K562 (cell line): ENCODE measurements around the gene CSNK1D. TPM values are rescaled to one million over a fixed set of nuclear protein-coding genes. Genes with fewer than 3 reads are reported as not detected.

Source experiments
- ATAC-seq: fragments of 200-7000 bp; cut with Tn5 transposase; 3 replicates; pipeline ENCODE4 v1.9.1; 2020; ENCODE audit warnings: moderate library complexity
- BruUV-seq: library from RNA; stranded (reverse); fragments of 400-500 nt; replicated peaks from 2 replicates; lab custom pipeline; 2021; lab: Mats Ljungman, UMichigan
- CTCF ChIA-PET: fragments of 300-600 bp; formaldehyde crosslinking; extraction: SDS; loops from one replicate; lab custom pipeline; 2021; ENCODE audit warnings: low intra/inter-chr PET ratio; lab: Yijun Ruan, JAX
- POLR2A ChIA-PET: fragments of 300-600, 350-650 bp; sonication (Branson Sonifier 250); formaldehyde crosslinking; extraction: SDS; loops from one replicate; lab custom pipeline; 2021; ENCODE audit warnings: antibody characterized with exemption, inconsistent platforms; lab: Yijun Ruan, JAX
- DNase-seq, 4 experiments: peaks; one replicate each; pipeline versions ENCODE4 v3.0.0 to v3.0.0-alpha.2; 2011 to 2018; ENCODE audit warnings: low spot score in 3 of 4, mixed read lengths in 3 of 4; ENCODE audit errors: extremely low read depth in 1 of 4
- FAIRE-seq: peaks from 2 replicates; lab custom pipeline; 2011; peaks lifted over from hg19 to GRCh38; lab: Jason Lieb, UNC
- H2AFZ ChIP-seq: 2 replicates; pipeline ENCODE4 v1.6.0; 2011; ENCODE audit warnings: low read depth, low read length, control low read depth, inconsistent platforms
- H3K27ac ChIP-seq: fragments of 200-600 bp; 3 replicates; pipeline ENCODE4 v1.8.0; 2011; ENCODE audit warnings: low read depth, mild to moderate bottlenecking, control low read depth, inconsistent platforms, low read length, moderate library complexity, mixed read lengths; ENCODE audit errors: extremely low read depth
- H3K27me3 ChIP-seq, 2 experiments: fragments of 300-600 bp in 1 of 2; 2 replicates in 1 of 2; 3 replicates in 1 of 2; pipeline versions ENCODE4 v1.6.0 to v1.8.0; 2011; ENCODE audit warnings: inconsistent platforms in 2 of 2, low read length in 2 of 2, mild to moderate bottlenecking in 1 of 2, mixed read lengths in 1 of 2, moderate library complexity in 1 of 2; ENCODE audit not compliant: control insufficient read depth in 2 of 2, insufficient read depth in 2 of 2
- H3K36me3 ChIP-seq: fragments of 300-600 bp; 3 replicates; pipeline ENCODE4 v1.8.0; 2011; ENCODE audit warnings: mild to moderate bottlenecking, low read length, inconsistent platforms; ENCODE audit not compliant: control insufficient read depth, insufficient read depth
- H3K4me1 ChIP-seq, 2 experiments: fragments of 200-600 bp in 1 of 2; replicated peaks in 1 of 2; 2 replicates in 1 of 2; 3 replicates in 1 of 2; pipeline versions ENCODE4 v1.5.1 to v1.8.0; 2011; ENCODE audit warnings: inconsistent platforms in 2 of 2, low read length in 2 of 2, mild to moderate bottlenecking in 1 of 2, mixed read lengths in 1 of 2, moderate library complexity in 1 of 2; ENCODE audit not compliant: control insufficient read depth in 2 of 2, insufficient read depth in 2 of 2
- H3K4me2 ChIP-seq: 2 replicates; pipeline ENCODE4 v1.6.1; 2011; ENCODE audit warnings: low read length, control low read depth, inconsistent platforms, mixed read lengths; ENCODE audit not compliant: insufficient read depth
- H3K4me3 ChIP-seq: fragments of 200-600 bp; sonication (generic), shearing (Covaris generic); 2 replicates; pipeline ENCODE4 v1.5.1; 2016; ENCODE audit warnings: control low read depth, inconsistent platforms
- H3K79me2 ChIP-seq: fragments of 200-600 bp; 3 replicates; pipeline ENCODE4 v1.8.0; 2011; ENCODE audit warnings: low read length, inconsistent platforms; ENCODE audit not compliant: control insufficient read depth, insufficient read depth
- H3K9ac ChIP-seq, 2 experiments: 2 replicates each; pipeline versions ENCODE4 v1.6.0 to v1.6.1; 2011; ENCODE audit warnings: low read depth in 2 of 2, low read length in 2 of 2, control low read depth in 1 of 2, inconsistent platforms in 1 of 2, mild to moderate bottlenecking in 1 of 2, mixed read lengths in 1 of 2; ENCODE audit not compliant: insufficient read depth in 1 of 2
- H3K9me1 ChIP-seq: one replicate; pipeline ENCODE4 v1.6.0; 2011; ENCODE audit warnings: inconsistent platforms, mild to moderate bottlenecking, low read length, moderate library complexity; ENCODE audit not compliant: control insufficient read depth, insufficient read depth
- H3K9me3 ChIP-seq: replicated peaks from 2 replicates; pipeline ENCODE4 v1.5.1; 2011; ENCODE audit warnings: low read depth, low read length, inconsistent platforms; ENCODE audit not compliant: control insufficient read depth, insufficient read depth
- H4K20me1 ChIP-seq: replicated peaks from 2 replicates; pipeline ENCODE4 v1.6.1; 2011; ENCODE audit warnings: low read length, inconsistent platforms, mixed read lengths; ENCODE audit not compliant: control insufficient read depth, insufficient read depth
- FOS ChIP-seq: IDR thresholded peaks from 3 replicates; pipeline ENCODE4 v1.6.1; 2011; ENCODE audit not compliant: insufficient read length; ENCODE audit errors: extremely low read depth
- KLF1 ChIP-seq: fragments of 450-650 bp; IDR thresholded peaks from 2 replicates; pipeline ENCODE4 v1.6.1; 2016; ENCODE audit warnings: missing genetic modification characterization, missing compliant biosample characterization
- POLR2AphosphoS2 ChIP-seq: IDR thresholded peaks from 2 replicates; pipeline ENCODE4 v1.6.1; 2012; ENCODE audit warnings: low read length, improper control_type of control experiment
- RBM22 ChIP-seq: fragments of 200-400 bp; formaldehyde crosslinking; IDR thresholded peaks from 2 replicates; pipeline ENCODE4 v1.6.1; 2018; ENCODE audit warnings: low read length, low read depth; ENCODE audit not compliant: poor library complexity, severe bottlenecking
- RFX7 ChIP-seq: fragments of 250-450 bp; sonication (Bioruptor Pico); IDR thresholded peaks from 2 replicates; pipeline ENCODE4 v1.5.1; 2021; ENCODE audit warnings: mild to moderate bottlenecking
- WGBS: fragments of 100-300 bp; shearing (Covaris generic); methylation state at CpG from one replicate; pipeline ENCODE4 v1.1.6; 2016; ENCODE audit warnings: low coverage, mixed read lengths; ENCODE audit not compliant: insufficient coverage; ENCODE audit errors: missing lambda C conversion rate; 5-methylcytosine and 5-hydroxymethylcytosine counted together
- in situ Hi-C: fragments of 300-500 bp; cut with MboI; formaldehyde crosslinking; loops from 4 replicates; pipeline ENCODE4 v1.15.0; 2018; ENCODE audit warnings: inconsistent platforms, mixed read lengths
- intact Hi-C: fragments of 100-400 bp; cut with micrococcal nuclease; formaldehyde crosslinking; loops from 2 replicates; pipeline ENCODE4 v1.14.2; 2022
- polyA plus RNA-seq, 8 experiments: library from polyadenylated mRNA; depleted of rRNA in 4 of 8; stranded (reverse) in 5 of 8; unstranded in 3 of 8; fragments of >200 nt; fragmentation: Nextera tagmentation in 2 of 8; fragmentation: Illumina TruSeq in 1 of 8; extraction: Ambion mirVana in 2 of 8; extraction: Trizol in 1 of 8; gene quantifications; 2 replicates each; pipeline versions ENCODE4 v1.2.1 to v1.2.3, GENCODE V29; 2011 to 2014; ENCODE audit warnings: inconsistent platforms in 1 of 8, missing spikeins in 1 of 8
- total RNA-seq, 7 experiments: library from RNA; depleted of rRNA in 6 of 7; stranded (reverse); fragments of >200 nt in 6 of 7; fragmentation: Illumina TruSeq in 2 of 7; extraction: Trizol in 2 of 7; gene quantifications; 2 replicates each; pipeline versions ENCODE4 v1.2.1 to v1.2.3, GENCODE V29; 2011 to 2021; ENCODE audit warnings: low replicate concordance in 1 of 7
- TF ChIP-seq, protein P1 (sequence below): sonication (generic); formaldehyde crosslinking; IDR thresholded peaks from 2 replicates; pipeline ENCODE4 v1.8.0; 2022; ENCODE audit warnings: mild to moderate bottlenecking, missing genetic modification reagents, borderline replicate concordance
- TF ChIP-seq, protein P2 (sequence below): fragments of 450-650 bp; IDR thresholded peaks from 2 replicates; pipeline ENCODE4 v1.6.1; 2016; ENCODE audit warnings: mild to moderate bottlenecking, moderate library complexity

CSNK1D gene
- total and polyA plus RNA-seq, 9 of the 15 experiments (the other 6 are each of a cell fraction or from before 2014, with no cell fraction given): 6.5 to 133 (median 41.3) TPM

DNA sequence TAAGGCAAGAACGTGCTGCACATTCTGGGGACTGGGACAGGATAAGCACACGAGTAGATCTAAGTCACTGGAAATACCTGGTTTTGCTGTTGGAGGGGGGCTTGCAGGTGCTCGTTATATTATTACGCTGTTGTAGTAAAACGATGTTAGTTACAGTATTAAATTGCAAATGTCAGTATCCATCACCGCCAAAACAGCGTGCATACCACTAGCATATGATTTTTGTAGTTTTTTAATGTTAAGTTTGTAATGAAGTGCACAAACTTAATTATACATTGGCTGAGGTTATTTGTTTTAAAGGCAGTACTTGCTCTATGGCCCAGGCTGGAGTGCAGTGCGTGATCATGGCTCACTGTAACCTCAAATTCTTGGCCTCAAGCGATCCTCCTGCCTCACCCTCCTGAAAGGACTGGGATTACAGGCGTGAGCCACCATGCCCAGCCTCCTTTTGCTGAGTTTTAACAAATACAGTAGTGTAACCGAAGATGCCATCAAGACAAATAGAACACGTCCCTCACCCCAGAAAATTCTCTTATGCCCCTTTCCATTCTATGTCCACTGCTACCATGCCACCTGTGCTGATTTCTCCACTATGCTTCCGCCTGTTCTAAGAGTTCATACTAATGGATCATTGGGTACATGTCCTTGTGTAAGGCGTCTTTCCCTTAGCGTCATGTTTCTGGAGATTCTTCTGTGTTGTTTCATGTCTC is 20.7 kb upstream of the CSNK1D start:
- DNase-seq (no peak), ATAC-seq (no peak), FAIRE-seq (no peak)
- in situ Hi-C loops (no loop called here), intact Hi-C loops (loop anchor here (5.0 kb wide), 1 partner anchor 43 kb away; no protein-coding TSS in a partner anchor)
- H3K9me3 ChIP-seq: no peaks in the 10 kb centered on the region
- H3K4me2 ChIP-seq: peak overlapping the region; percentile 79
- CTCF ChIA-PET: no interaction called here
- TSS peak; percentile 87 for BruUV-seq
- POLR2A ChIA-PET: interaction anchor here (1.4 to 1.5 kb wide), 2 partner anchors 10 to 51 kb away, joined by 3 to 4 read pairs; no protein-coding TSS in a partner anchor
- no peak overlapping the region for H2AFZ ChIP-seq
- peaks cover 27% of the 10 kb centered on the region for H3K79me2 ChIP-seq
- H3K4me1 ChIP-seq: peaks cover 75 to 82% of the 10 kb centered on the region in 2 experiments
- H3K36me3 ChIP-seq: no peaks in the 10 kb centered on the region; the same call in 2 of the 3 replicates
- H3K27me3 ChIP-seq: no peaks in the 10 kb centered on the region
- WGBS: 68% methylated on average over 15 of the region's 15 CpGs
- H3K4me3 ChIP-seq: peak overlapping the region; percentile 32
- H3K9me1 ChIP-seq: no peaks in the 10 kb centered on the region
- peak overlapping the region; percentile 64 for H3K27ac ChIP-seq
- H3K9ac ChIP-seq: peak overlapping the region; percentile 36 to 90; a peak in 3 of 4 replicates
- no peaks in the 10 kb centered on the region for H4K20me1 ChIP-seq
- TF ChIP-seq RFX7 (no peak), FOS (no peak), RBM22 (no peak), KLF1 (tag) (no peak), POLR2AphosphoS2 (0 out of 2 replicates have a peak, but pooled peaks have one; percentile 15)
- TF ChIP-seq, protein P1, sequence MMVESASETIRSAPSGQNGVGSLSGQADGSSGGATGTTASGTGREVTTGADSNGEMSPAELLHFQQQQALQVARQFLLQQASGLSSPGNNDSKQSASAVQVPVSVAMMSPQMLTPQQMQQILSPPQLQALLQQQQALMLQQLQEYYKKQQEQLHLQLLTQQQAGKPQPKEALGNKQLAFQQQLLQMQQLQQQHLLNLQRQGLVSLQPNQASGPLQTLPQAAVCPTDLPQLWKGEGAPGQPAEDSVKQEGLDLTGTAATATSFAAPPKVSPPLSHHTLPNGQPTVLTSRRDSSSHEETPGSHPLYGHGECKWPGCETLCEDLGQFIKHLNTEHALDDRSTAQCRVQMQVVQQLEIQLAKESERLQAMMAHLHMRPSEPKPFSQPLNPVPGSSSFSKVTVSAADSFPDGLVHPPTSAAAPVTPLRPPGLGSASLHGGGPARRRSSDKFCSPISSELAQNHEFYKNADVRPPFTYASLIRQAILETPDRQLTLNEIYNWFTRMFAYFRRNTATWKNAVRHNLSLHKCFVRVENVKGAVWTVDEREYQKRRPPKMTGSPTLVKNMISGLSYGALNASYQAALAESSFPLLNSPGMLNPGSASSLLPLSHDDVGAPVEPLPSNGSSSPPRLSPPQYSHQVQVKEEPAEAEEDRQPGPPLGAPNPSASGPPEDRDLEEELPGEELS (CRISPR knock-in tag): no peak
- TF ChIP-seq, protein P2, sequence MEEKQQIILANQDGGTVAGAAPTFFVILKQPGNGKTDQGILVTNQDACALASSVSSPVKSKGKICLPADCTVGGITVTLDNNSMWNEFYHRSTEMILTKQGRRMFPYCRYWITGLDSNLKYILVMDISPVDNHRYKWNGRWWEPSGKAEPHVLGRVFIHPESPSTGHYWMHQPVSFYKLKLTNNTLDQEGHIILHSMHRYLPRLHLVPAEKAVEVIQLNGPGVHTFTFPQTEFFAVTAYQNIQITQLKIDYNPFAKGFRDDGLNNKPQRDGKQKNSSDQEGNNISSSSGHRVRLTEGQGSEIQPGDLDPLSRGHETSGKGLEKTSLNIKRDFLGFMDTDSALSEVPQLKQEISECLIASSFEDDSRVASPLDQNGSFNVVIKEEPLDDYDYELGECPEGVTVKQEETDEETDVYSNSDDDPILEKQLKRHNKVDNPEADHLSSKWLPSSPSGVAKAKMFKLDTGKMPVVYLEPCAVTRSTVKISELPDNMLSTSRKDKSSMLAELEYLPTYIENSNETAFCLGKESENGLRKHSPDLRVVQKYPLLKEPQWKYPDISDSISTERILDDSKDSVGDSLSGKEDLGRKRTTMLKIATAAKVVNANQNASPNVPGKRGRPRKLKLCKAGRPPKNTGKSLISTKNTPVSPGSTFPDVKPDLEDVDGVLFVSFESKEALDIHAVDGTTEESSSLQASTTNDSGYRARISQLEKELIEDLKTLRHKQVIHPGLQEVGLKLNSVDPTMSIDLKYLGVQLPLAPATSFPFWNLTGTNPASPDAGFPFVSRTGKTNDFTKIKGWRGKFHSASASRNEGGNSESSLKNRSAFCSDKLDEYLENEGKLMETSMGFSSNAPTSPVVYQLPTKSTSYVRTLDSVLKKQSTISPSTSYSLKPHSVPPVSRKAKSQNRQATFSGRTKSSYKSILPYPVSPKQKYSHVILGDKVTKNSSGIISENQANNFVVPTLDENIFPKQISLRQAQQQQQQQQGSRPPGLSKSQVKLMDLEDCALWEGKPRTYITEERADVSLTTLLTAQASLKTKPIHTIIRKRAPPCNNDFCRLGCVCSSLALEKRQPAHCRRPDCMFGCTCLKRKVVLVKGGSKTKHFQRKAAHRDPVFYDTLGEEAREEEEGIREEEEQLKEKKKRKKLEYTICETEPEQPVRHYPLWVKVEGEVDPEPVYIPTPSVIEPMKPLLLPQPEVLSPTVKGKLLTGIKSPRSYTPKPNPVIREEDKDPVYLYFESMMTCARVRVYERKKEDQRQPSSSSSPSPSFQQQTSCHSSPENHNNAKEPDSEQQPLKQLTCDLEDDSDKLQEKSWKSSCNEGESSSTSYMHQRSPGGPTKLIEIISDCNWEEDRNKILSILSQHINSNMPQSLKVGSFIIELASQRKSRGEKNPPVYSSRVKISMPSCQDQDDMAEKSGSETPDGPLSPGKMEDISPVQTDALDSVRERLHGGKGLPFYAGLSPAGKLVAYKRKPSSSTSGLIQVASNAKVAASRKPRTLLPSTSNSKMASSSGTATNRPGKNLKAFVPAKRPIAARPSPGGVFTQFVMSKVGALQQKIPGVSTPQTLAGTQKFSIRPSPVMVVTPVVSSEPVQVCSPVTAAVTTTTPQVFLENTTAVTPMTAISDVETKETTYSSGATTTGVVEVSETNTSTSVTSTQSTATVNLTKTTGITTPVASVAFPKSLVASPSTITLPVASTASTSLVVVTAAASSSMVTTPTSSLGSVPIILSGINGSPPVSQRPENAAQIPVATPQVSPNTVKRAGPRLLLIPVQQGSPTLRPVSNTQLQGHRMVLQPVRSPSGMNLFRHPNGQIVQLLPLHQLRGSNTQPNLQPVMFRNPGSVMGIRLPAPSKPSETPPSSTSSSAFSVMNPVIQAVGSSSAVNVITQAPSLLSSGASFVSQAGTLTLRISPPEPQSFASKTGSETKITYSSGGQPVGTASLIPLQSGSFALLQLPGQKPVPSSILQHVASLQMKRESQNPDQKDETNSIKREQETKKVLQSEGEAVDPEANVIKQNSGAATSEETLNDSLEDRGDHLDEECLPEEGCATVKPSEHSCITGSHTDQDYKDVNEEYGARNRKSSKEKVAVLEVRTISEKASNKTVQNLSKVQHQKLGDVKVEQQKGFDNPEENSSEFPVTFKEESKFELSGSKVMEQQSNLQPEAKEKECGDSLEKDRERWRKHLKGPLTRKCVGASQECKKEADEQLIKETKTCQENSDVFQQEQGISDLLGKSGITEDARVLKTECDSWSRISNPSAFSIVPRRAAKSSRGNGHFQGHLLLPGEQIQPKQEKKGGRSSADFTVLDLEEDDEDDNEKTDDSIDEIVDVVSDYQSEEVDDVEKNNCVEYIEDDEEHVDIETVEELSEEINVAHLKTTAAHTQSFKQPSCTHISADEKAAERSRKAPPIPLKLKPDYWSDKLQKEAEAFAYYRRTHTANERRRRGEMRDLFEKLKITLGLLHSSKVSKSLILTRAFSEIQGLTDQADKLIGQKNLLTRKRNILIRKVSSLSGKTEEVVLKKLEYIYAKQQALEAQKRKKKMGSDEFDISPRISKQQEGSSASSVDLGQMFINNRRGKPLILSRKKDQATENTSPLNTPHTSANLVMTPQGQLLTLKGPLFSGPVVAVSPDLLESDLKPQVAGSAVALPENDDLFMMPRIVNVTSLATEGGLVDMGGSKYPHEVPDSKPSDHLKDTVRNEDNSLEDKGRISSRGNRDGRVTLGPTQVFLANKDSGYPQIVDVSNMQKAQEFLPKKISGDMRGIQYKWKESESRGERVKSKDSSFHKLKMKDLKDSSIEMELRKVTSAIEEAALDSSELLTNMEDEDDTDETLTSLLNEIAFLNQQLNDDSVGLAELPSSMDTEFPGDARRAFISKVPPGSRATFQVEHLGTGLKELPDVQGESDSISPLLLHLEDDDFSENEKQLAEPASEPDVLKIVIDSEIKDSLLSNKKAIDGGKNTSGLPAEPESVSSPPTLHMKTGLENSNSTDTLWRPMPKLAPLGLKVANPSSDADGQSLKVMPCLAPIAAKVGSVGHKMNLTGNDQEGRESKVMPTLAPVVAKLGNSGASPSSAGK: 0 out of 2 replicates have a peak, but pooled peaks have one; percentile 37
